ENCODE measurements around the gene NCR3LG1.

Gene NCR3LG1

GRCh38 chr11:17391493-17392355 is 40.1 kb downstream of the NCR3LG1 start:
- DNase-seq (no peak), ATAC-seq (ENCODE audit: insufficient read depth, low read depth) (no peak)
- no peak overlapping the region for H3K4me2 ChIP-seq (ENCODE audit: insufficient read depth, low read length)
- H3K27ac ChIP-seq (ENCODE audit: low read length): no peak overlapping the region; the same call in 1 of the 2 replicates
- peaks cover 20% of the 10 kb centered on the region for H3K79me2 ChIP-seq (ENCODE audit: insufficient read depth, low read length)
- peaks cover 38% of the 10 kb centered on the region for H3K4me1 ChIP-seq (ENCODE audit: insufficient read depth, low read length)
- H3K36me3 ChIP-seq (ENCODE audit: insufficient read depth, low read length): peaks cover 12% of the 10 kb centered on the region
- H3K9ac ChIP-seq (ENCODE audit: low read depth, low read length): no peak overlapping the region
- TF ChIP-seq CTCF (IDR thresholded peaks at IDR 0.05; ENCODE audit: borderline replicate concordance, extremely low read depth, low read length, poor library complexity, severe bottlenecking) (no peak), EZH2 (IDR thresholded peaks at IDR 0.05; ENCODE audit: borderline replicate concordance, low read depth, low read length, severe bottlenecking) (no peak)
- no peak overlapping the region for H2AFZ ChIP-seq (ENCODE audit: low read depth, low read length)
- H4K20me1 ChIP-seq (ENCODE audit: insufficient read depth, low read length): 0 out of 2 replicates have a peak, but pooled peaks cover 4% of the 10 kb centered on the region
- no peaks in the 10 kb centered on the region for H3K27me3 ChIP-seq (ENCODE audit: insufficient read depth, low read length, poor library complexity)
- H3K9me3 ChIP-seq (ENCODE audit: insufficient read depth, low read length, severe bottlenecking): no peaks in the 10 kb centered on the region
- no peak overlapping the region for H3K4me3 ChIP-seq (ENCODE audit: low read depth in 1 of 2, low read length in 2 of 2)

GRCh38 chr11:17392872-17393271 is 41.3 kb downstream of the NCR3LG1 start:
- no peak for ATAC-seq (ENCODE audit: insufficient read depth, low read depth)
- no peak for TF ChIP-seq EZH2 (IDR thresholded peaks at IDR 0.05; ENCODE audit: borderline replicate concordance, low read depth, low read length, severe bottlenecking)
- TF ChIP-seq CTCF (IDR thresholded peaks at IDR 0.05; ENCODE audit: borderline replicate concordance, extremely low read depth, low read length, poor library complexity, severe bottlenecking): no peak
- H3K79me2 ChIP-seq (ENCODE audit: insufficient read depth, low read length): peaks cover 9% of the 10 kb centered on the region
- H3K36me3 ChIP-seq (ENCODE audit: insufficient read depth, low read length): peaks cover under 1% of the 10 kb centered on the region
- no peak for DNase-seq
- no peak overlapping the region for H2AFZ ChIP-seq (ENCODE audit: low read depth, low read length)
- peaks cover 27% of the 10 kb centered on the region for H3K4me1 ChIP-seq (ENCODE audit: insufficient read depth, low read length)
- no peaks in the 10 kb centered on the region for H4K20me1 ChIP-seq (ENCODE audit: insufficient read depth, low read length)
- H3K4me3 ChIP-seq (ENCODE audit: low read depth in 1 of 2, low read length in 2 of 2): no peak overlapping the region
- no peaks in the 10 kb centered on the region for H3K9me3 ChIP-seq (ENCODE audit: insufficient read depth, low read length, severe bottlenecking)
- H3K9ac ChIP-seq (ENCODE audit: low read depth, low read length): no peak overlapping the region
- H3K27me3 ChIP-seq (ENCODE audit: insufficient read depth, low read length, poor library complexity): no peaks in the 10 kb centered on the region
- no peak overlapping the region for H3K27ac ChIP-seq (ENCODE audit: low read length)
- H3K4me2 ChIP-seq (ENCODE audit: insufficient read depth, low read length): no peak overlapping the region

- no peaks in the 10 kb centered on the region for H3K36me3 ChIP-seq (ENCODE audit: insufficient read depth, low read length)
- H3K9ac ChIP-seq (ENCODE audit: low read depth, low read length): no peak overlapping the region
- no peaks in the 10 kb centered on the region for H3K9me3 ChIP-seq (ENCODE audit: insufficient read depth, low read length, severe bottlenecking)
- no peaks in the 10 kb centered on the region for H3K27me3 ChIP-seq (ENCODE audit: insufficient read depth, low read length, poor library complexity)
- H3K4me2 ChIP-seq (ENCODE audit: insufficient read depth, low read length): no peak overlapping the region
- no peak for TF ChIP-seq CTCF (IDR thresholded peaks at IDR 0.05; ENCODE audit: borderline replicate concordance, extremely low read depth, low read length, poor library complexity, severe bottlenecking)
- no peak for TF ChIP-seq EZH2 (IDR thresholded peaks at IDR 0.05; ENCODE audit: borderline replicate concordance, low read depth, low read length, severe bottlenecking)
- ATAC-seq (ENCODE audit: insufficient read depth, low read depth) (no peak), DNase-seq (no peak)
- no peak overlapping the region for H3K4me3 ChIP-seq (ENCODE audit: low read depth in 1 of 2, low read length in 2 of 2)
- H2AFZ ChIP-seq (ENCODE audit: low read depth, low read length): no peak overlapping the region
- no peak overlapping the region for H3K27ac ChIP-seq (ENCODE audit: low read length)
- H3K4me1 ChIP-seq (ENCODE audit: insufficient read depth, low read length): peaks cover 21% of the 10 kb centered on the region
- peaks cover 4% of the 10 kb centered on the region for H3K79me2 ChIP-seq (ENCODE audit: insufficient read depth, low read length)
- no peaks in the 10 kb centered on the region for H4K20me1 ChIP-seq (ENCODE audit: insufficient read depth, low read length)
These were observed 41.9 kb downstream of the NCR3LG1 start for GRCh38 chr11:17393472-17393871.

All from DND-41 (cell line).